Measurements from ENCODE around the gene RIMS1. TPM values are rescaled to one million over a fixed set of nuclear protein-coding genes. Genes with fewer than 3 reads are reported as not detected.

The RIMS1 gene
- total and polyA plus RNA-seq, 4 donors, result 0.09 to 0.17 TPM; not detected in 2

- no peaks in the 10 kb centered on the region for H3K4me1 ChIP-seq (ENCODE audit: control insufficient read depth in 4 of 4, insufficient read depth in 4 of 4, low read length in 3 of 4)
- H3K27ac ChIP-seq (ENCODE audit: low read depth in 1 of 2, low read length in 2 of 2), result no peak overlapping the region
- no peaks in the 10 kb centered on the region for H3K9me3 ChIP-seq (ENCODE audit: control insufficient read depth in 4 of 4, low read length in 3 of 4)
- H3K4me3 ChIP-seq (ENCODE audit: low read depth in 1 of 3, low read length in 3 of 3), result no peak overlapping the region
- no peak overlapping the region for H3K9ac ChIP-seq (ENCODE audit: low read depth in 1 of 2, low read length in 2 of 2)
- no peak for TF ChIP-seq NR2F2 (IDR thresholded peaks at IDR 0.05)
- no peak for TF ChIP-seq HNF4G (IDR thresholded peaks at IDR 0.05)
- TF ChIP-seq, protein P1, sequence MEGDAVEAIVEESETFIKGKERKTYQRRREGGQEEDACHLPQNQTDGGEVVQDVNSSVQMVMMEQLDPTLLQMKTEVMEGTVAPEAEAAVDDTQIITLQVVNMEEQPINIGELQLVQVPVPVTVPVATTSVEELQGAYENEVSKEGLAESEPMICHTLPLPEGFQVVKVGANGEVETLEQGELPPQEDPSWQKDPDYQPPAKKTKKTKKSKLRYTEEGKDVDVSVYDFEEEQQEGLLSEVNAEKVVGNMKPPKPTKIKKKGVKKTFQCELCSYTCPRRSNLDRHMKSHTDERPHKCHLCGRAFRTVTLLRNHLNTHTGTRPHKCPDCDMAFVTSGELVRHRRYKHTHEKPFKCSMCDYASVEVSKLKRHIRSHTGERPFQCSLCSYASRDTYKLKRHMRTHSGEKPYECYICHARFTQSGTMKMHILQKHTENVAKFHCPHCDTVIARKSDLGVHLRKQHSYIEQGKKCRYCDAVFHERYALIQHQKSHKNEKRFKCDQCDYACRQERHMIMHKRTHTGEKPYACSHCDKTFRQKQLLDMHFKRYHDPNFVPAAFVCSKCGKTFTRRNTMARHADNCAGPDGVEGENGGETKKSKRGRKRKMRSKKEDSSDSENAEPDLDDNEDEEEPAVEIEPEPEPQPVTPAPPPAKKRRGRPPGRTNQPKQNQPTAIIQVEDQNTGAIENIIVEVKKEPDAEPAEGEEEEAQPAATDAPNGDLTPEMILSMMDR (IDR thresholded peaks at IDR 0.05; ENCODE audit: low read depth, low read length, missing input control), result no peak
- TF ChIP-seq, protein P2, sequence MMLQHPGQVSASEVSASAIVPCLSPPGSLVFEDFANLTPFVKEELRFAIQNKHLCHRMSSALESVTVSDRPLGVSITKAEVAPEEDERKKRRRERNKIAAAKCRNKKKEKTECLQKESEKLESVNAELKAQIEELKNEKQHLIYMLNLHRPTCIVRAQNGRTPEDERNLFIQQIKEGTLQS (IDR thresholded peaks at IDR 0.05), result no peak
- TF ChIP-seq FOXA2 (IDR thresholded peaks at IDR 0.05), result no peak
- TF ChIP-seq REST (IDR thresholded peaks at IDR 0.05), result no peak
- TF ChIP-seq ZBTB33 (IDR thresholded peaks at IDR 0.05), result no peak
- no peak for TF ChIP-seq RXRA (IDR thresholded peaks at IDR 0.05)
- TF ChIP-seq EGR1 (IDR thresholded peaks at IDR 0.05; ENCODE audit: low read depth in 2 of 2), result no peak
- no peak for TF ChIP-seq HNF4A (conservative IDR thresholded peaks at IDR 0.05)
- TF ChIP-seq GABPA (IDR thresholded peaks at IDR 0.05 in 1 of 2, conservative IDR thresholded peaks at IDR 0.05 in 1 of 2), result no peak
- TF ChIP-seq FOXA1 (IDR thresholded peaks at IDR 0.05), result no peak
- TF ChIP-seq SP1 (IDR thresholded peaks at IDR 0.05), result no peak
- no peak for TF ChIP-seq JUND (IDR thresholded peaks at IDR 0.05)
- no peak for TF ChIP-seq TAF1 (conservative IDR thresholded peaks at IDR 0.05)
- no peak for TF ChIP-seq MAX (IDR thresholded peaks at IDR 0.05)
- peaks cover 0 to 3% (median 0%) of the 10 kb centered on the region in 4 donors for H3K27me3 ChIP-seq (ENCODE audit: control insufficient read depth in 4 of 4, insufficient read depth in 4 of 4, low read length in 3 of 4)
- no peak for DNase-seq (ENCODE audit: low spot score)
- WGBS, result 73% methylated on average over 2 of the region's 2 CpGs
- H3K36me3 ChIP-seq (ENCODE audit: control insufficient read depth in 4 of 4, insufficient read depth in 3 of 4, low read depth in 1 of 4, low read length in 3 of 4), result no peaks in the 10 kb centered on the region
Measured at GRCh38 chr6:72080260-72080941, 194.1 kb downstream of the RIMS1 start.

Measured in liver (tissue), 9 donors.